ENCODE measurements around the gene PARD3. TPM values are rescaled to one million over a fixed set of nuclear protein-coding genes. Genes with fewer than 3 reads are reported as not detected.

Gene PARD3
- total RNA-seq, 1 experiment from 2014 or later, result 51.8 TPM

GRCh38 chr10:34658934-34659333, 156.2 kb downstream of the PARD3 start (continued):
- TF ChIP-seq NFE2L1 (CRISPR knock-in tag; IDR thresholded peaks at IDR 0.05) (no peak), RELA (CRISPR knock-in tag; IDR thresholded peaks at IDR 0.05; ENCODE audit: borderline replicate concordance) (no peak)

DNA sequence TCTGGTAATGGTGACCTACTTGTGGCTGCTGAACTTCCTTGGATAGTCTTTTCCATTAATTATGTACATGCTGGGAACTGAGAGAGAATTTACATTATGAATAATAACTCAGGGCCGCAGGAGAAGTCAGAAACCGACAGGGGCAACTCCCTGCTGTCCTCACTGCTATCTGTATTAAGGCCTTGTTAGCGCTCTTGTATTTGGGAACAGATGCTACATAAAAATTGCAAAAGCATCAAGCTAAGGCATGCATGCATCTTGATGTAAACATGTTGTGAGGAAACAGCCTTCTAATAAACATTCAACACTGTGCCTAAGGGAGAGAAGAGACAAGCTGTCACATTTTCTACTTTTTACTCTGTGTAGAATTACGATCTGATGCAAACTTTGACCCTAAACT, 158.4 kb downstream of the PARD3 start:
- CTCF ChIA-PET, result interaction anchor here (0.8 to 3.3 kb wide), 7 partner anchors 76 to 609 kb away, joined by 3 to 21 read pairs (median 8); no protein-coding TSS in a partner anchor
- H3K27me3 Mint-ChIP-seq (ENCODE audit: low read depth), result no peaks in the 10 kb centered on the region
- DNase-seq (ENCODE audit: low spot score) (no peak), ATAC-seq (no peak)
- peaks cover 87% of the 10 kb centered on the region for H3K4me1 Mint-ChIP-seq
- H3K27ac Mint-ChIP-seq, result peak overlapping the region; percentile 91
- POLR2A ChIA-PET, result interaction anchor here (0.6 kb wide), 1 partner anchor 321 kb away, joined by 5 read pairs; no protein-coding TSS in a partner anchor
- no peaks in the 10 kb centered on the region for H3K9me3 Mint-ChIP-seq
- 0 out of 2 replicates have a peak overlapping the region, but pooled peaks have one; percentile 2 for H3K4me3 Mint-ChIP-seq
- H3K36me3 Mint-ChIP-seq, result no peaks in the 10 kb centered on the region
- no peak for TF ChIP-seq JAZF1 (CRISPR knock-in tag; IDR thresholded peaks at IDR 0.05)
- no peak for TF ChIP-seq JUN (CRISPR knock-in tag; IDR thresholded peaks at IDR 0.05)
- TF ChIP-seq HMGA2 (CRISPR knock-in tag; IDR thresholded peaks at IDR 0.05), result no peak
- no peak for TF ChIP-seq MYBL2 (CRISPR knock-in tag; IDR thresholded peaks at IDR 0.05)
- no peak for TF ChIP-seq PRRX2 (CRISPR knock-in tag; IDR thresholded peaks at IDR 0.05)
- no peak for TF ChIP-seq GABPB1 (CRISPR knock-in tag; IDR thresholded peaks at IDR 0.05)
- TF ChIP-seq ZNF138 (CRISPR knock-in tag; conservative IDR thresholded peaks at IDR 0.05), result no peak
- no peak for TF ChIP-seq TEAD1 (CRISPR knock-in tag; IDR thresholded peaks at IDR 0.05)
- no peak for TF ChIP-seq ZNF121 (CRISPR knock-in tag; IDR thresholded peaks at IDR 0.05)
- TF ChIP-seq NFYB (CRISPR knock-in tag; conservative IDR thresholded peaks at IDR 0.05; ENCODE audit: low read depth), result no peak
- no peak for TF ChIP-seq GTF2I (CRISPR knock-in tag; conservative IDR thresholded peaks at IDR 0.05)
- TF ChIP-seq SMAD3 (CRISPR knock-in tag; IDR thresholded peaks at IDR 0.05; ENCODE audit: borderline replicate concordance), result no peak
- no peak for TF ChIP-seq CDX4 (CRISPR knock-in tag; IDR thresholded peaks at IDR 0.05; ENCODE audit: borderline replicate concordance)

- POLR2A ChIA-PET, result interaction anchor here (0.6 kb wide), 2 partner anchors 96 to 322 kb away, joined by 3 to 5 read pairs; no protein-coding TSS in a partner anchor
- Mint-ChIP-seq H3K4me1 (peaks cover 89% of the 10 kb centered on the region), H3K4me3 (no peak overlapping the region; the same call in 1 of the 2 replicates), H3K27me3 (ENCODE audit: low read depth) (no peaks in the 10 kb centered on the region), H3K27ac (peak overlapping the region; percentile 88), H3K36me3 (no peaks in the 10 kb centered on the region), H3K9me3 (no peaks in the 10 kb centered on the region)
- TF ChIP-seq NFE2L1 (CRISPR knock-in tag; IDR thresholded peaks at IDR 0.05) (no peak), ATF1 (CRISPR knock-in tag; IDR thresholded peaks at IDR 0.05) (no peak), MAX (CRISPR knock-in tag; IDR thresholded peaks at IDR 0.05) (no peak), CREM (CRISPR knock-in tag; IDR thresholded peaks at IDR 0.05) (no peak), ESRRA (CRISPR knock-in tag; IDR thresholded peaks at IDR 0.05; ENCODE audit: borderline replicate concordance) (no peak), KAT7 (CRISPR knock-in tag; IDR thresholded peaks at IDR 0.05; ENCODE audit: borderline replicate concordance) (no peak), ETV6 (CRISPR knock-in tag; IDR thresholded peaks at IDR 0.05) (no peak)
- TF ChIP-seq, protein P1, sequence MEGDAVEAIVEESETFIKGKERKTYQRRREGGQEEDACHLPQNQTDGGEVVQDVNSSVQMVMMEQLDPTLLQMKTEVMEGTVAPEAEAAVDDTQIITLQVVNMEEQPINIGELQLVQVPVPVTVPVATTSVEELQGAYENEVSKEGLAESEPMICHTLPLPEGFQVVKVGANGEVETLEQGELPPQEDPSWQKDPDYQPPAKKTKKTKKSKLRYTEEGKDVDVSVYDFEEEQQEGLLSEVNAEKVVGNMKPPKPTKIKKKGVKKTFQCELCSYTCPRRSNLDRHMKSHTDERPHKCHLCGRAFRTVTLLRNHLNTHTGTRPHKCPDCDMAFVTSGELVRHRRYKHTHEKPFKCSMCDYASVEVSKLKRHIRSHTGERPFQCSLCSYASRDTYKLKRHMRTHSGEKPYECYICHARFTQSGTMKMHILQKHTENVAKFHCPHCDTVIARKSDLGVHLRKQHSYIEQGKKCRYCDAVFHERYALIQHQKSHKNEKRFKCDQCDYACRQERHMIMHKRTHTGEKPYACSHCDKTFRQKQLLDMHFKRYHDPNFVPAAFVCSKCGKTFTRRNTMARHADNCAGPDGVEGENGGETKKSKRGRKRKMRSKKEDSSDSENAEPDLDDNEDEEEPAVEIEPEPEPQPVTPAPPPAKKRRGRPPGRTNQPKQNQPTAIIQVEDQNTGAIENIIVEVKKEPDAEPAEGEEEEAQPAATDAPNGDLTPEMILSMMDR (IDR thresholded peaks at IDR 0.05), result peak; percentile 64
- ATAC-seq, result peak; percentile 48
- CTCF ChIA-PET, result interaction anchor here (0.7 to 3.3 kb wide), 22 partner anchors 10 to 610 kb away, joined by 3 to 21 read pairs (median 4); no protein-coding TSS in a partner anchor
- peak; percentile 57 for DNase-seq (ENCODE audit: low spot score)
Observed at GRCh38 chr10:34655286-34656170, 159.6 kb downstream of the PARD3 start.
